Stimulated activated CD4-positive, alpha-beta T cell treated with anti-CD3 and anti-CD28 coated beads, Interleukin-12 subunit alpha, Interleukin-12 subunit beta, amount 100 ng/mL, for 48 hours (primary cell): ENCODE data around the gene PGLYRP1.
A peak's percentile ranks its signal among the peaks of the same experiment; 100 is the strongest.

ENCODE experiments used
- DNase-seq, 3 donors: peaks; one replicate each; pipeline ENCODE4 v3.0.0-alpha.2; 2020; ENCODE audit warnings: low read depth in 2 of 3, low spot score in 1 of 3

Gene PGLYRP1

GRCh38 chr19:46033401-46033800, 10.5 kb upstream of the PGLYRP1 start:
- no peak for DNase-seq

GRCh38 chr19:46032597-46033025, 9.8 kb upstream of the PGLYRP1 start:
- DNase-seq = no peak

- DNase-seq = no peak
Measured at GRCh38 chr19:46031781-46032596, 9.1 kb upstream of the PGLYRP1 start.

GRCh38 chr19:46030812-46031550, 8.1 kb upstream of the PGLYRP1 start:
- no peak for DNase-seq

GRCh38 chr19:46025835-46026234, 3.0 kb upstream of the PGLYRP1 start:
- DNase-seq = no peak

GRCh38 chr19:46023311-46023779, 492 bp upstream of the PGLYRP1 start:
- DNase-seq = no peak

- DNase-seq = no peak
Measured at GRCh38 chr19:46022061-46022430, 807 bp downstream of the PGLYRP1 start.

GRCh38 chr19:46021531-46022041, 1.3 kb downstream of the PGLYRP1 start:
- no peak for DNase-seq

- DNase-seq = no peak
Measured at GRCh38 chr19:46020819-46021125, 2.1 kb downstream of the PGLYRP1 start.

GRCh38 chr19:46019270-46019669, 3.6 kb downstream of the PGLYRP1 start:
- DNase-seq = no peak

- no peak for DNase-seq
Measured at GRCh38 chr19:46018729-46019251, 4.1 kb downstream of the PGLYRP1 start.

GRCh38 chr19:46017874-46018675, 4.8 kb downstream of the PGLYRP1 start:
- DNase-seq = no peak

- DNase-seq = no peak
Measured at GRCh38 chr19:46017095-46017429, 5.8 kb downstream of the PGLYRP1 start.

- peak; percentile 60 to 83 (median 77) for DNase-seq
Measured at GRCh38 chr19:46016426-46017094, 6.3 kb downstream of the PGLYRP1 start.

- DNase-seq = peak in 1 of 3 donors; percentile 19
Measured at GRCh38 chr19:46015687-46016425, 7.0 kb downstream of the PGLYRP1 start.

GRCh38 chr19:46014941-46015686, 7.7 kb downstream of the PGLYRP1 start:
- peak in 2 of 3 donors; percentile 54 to 57 for DNase-seq

- no peak for DNase-seq
Measured at GRCh38 chr19:46014534-46014933, 8.3 kb downstream of the PGLYRP1 start.

- DNase-seq = peak; percentile 43 to 68 (median 48)
Measured at GRCh38 chr19:46009530-46010510, 13.0 kb downstream of the PGLYRP1 start.
